GM21825 (cell line): Measurements from ENCODE around the gene IGSF1.

Experiments
- ATAC-seq: cut with Tn5 transposase; IDR thresholded peaks from one replicate; pipeline ENCODE4 v1.9.1; 2021; ENCODE audit warnings: mild to moderate bottlenecking, moderate library complexity; ENCODE audit not compliant: unreplicated experiment

Gene IGSF1

GRCh38 chrX:131288738-131289511 is at the start of gene IGSF1:
IGSF1 (minus strand) TSS chrX:131289306; CDS start chrX:131286674, 2,632 bp downstream.
- no peak for ATAC-seq

GRCh38 chrX:131332331-131332730 is 43.2 kb upstream of the IGSF1 start:
- ATAC-seq, result no peak

- ATAC-seq, result no peak
These were observed 42.0 kb upstream of the IGSF1 start for GRCh38 chrX:131331152-131331551.

GRCh38 chrX:131330735-131331134 is 41.6 kb upstream of the IGSF1 start:
- no peak for ATAC-seq

GRCh38 chrX:131322651-131323050 is 33.5 kb upstream of the IGSF1 start:
- no peak for ATAC-seq

- no peak for ATAC-seq
These were observed 28.2 kb upstream of the IGSF1 start for GRCh38 chrX:131317326-131317725.

- ATAC-seq, result no peak
These were observed 27.2 kb upstream of the IGSF1 start for GRCh38 chrX:131316260-131316659.

- ATAC-seq, result no peak
These were observed 19.9 kb upstream of the IGSF1 start for GRCh38 chrX:131308980-131309379.

GRCh38 chrX:131306601-131307000 is 17.5 kb upstream of the IGSF1 start:
- ATAC-seq, result no peak

GRCh38 chrX:131305926-131306325 is 16.8 kb upstream of the IGSF1 start:
- no peak for ATAC-seq

GRCh38 chrX:131302701-131303100 is 13.6 kb upstream of the IGSF1 start:
- ATAC-seq, result no peak

- no peak for ATAC-seq
These were observed 12.0 kb upstream of the IGSF1 start for GRCh38 chrX:131301155-131301554.

GRCh38 chrX:131298846-131299245 is 9.7 kb upstream of the IGSF1 start:
- no peak for ATAC-seq

GRCh38 chrX:131298036-131298435 is 8.9 kb upstream of the IGSF1 start:
- ATAC-seq, result no peak

GRCh38 chrX:131289527-131289926 is 421 bp upstream of the IGSF1 start:
- ATAC-seq, result no peak

GRCh38 chrX:131288188-131288587 is 918 bp downstream of the IGSF1 start:
- ATAC-seq, result no peak

- ATAC-seq, result no peak
These were observed 1.4 kb downstream of the IGSF1 start for GRCh38 chrX:131287560-131288179.

GRCh38 chrX:131279617-131280016 is 9.5 kb downstream of the IGSF1 start:
- no peak for ATAC-seq

- no peak for ATAC-seq
These were observed 9.9 kb downstream of the IGSF1 start for GRCh38 chrX:131279197-131279596.

GRCh38 chrX:131277543-131278136 is 11.5 kb downstream of the IGSF1 start:
- no peak for ATAC-seq

GRCh38 chrX:131273011-131273410 is 16.1 kb downstream of the IGSF1 start:
- no peak for ATAC-seq

- no peak for ATAC-seq
These were observed 17.3 kb downstream of the IGSF1 start for GRCh38 chrX:131271826-131272225.
